DND-41 (cell line): ENCODE results near the gene FGF14.

Source experiments
- CTCF ChIP-seq: IDR thresholded peaks from 2 replicates; pipeline ENCODE4 v1.5.1; 2012; ENCODE audit warnings: borderline replicate concordance, low read length, moderate library complexity, mild to moderate bottlenecking; ENCODE audit not compliant: poor library complexity, severe bottlenecking; ENCODE audit errors: extremely low read depth
- EZH2 ChIP-seq: IDR thresholded peaks from 3 replicates; pipeline ENCODE4 v1.6.1; 2012; ENCODE audit warnings: borderline replicate concordance, low read depth, mild to moderate bottlenecking, moderate library complexity, low read length, inconsistent platforms; ENCODE audit not compliant: severe bottlenecking

GRCh38 chr13:101846249-101846648 lies 555.6 kb downstream of the FGF14 start:
- TF ChIP-seq CTCF (no peak), EZH2 (no peak)
